Superior temporal gyrus (tissue), 1 donor: ENCODE measurements around the gene P3H2.
A peak's percentile ranks its signal among the peaks of the same experiment; 100 is the strongest.
"Not testable (repeated sequence)": the region's sequence is repeated elsewhere in the genome, so short reads cannot be mapped to it uniquely, and the experiment has no call there.

Experiments used
- DNase-seq: peaks from one replicate; pipeline ENCODE4 v3.0.0-alpha.2; 2016; ENCODE audit errors: extremely low spot score

P3H2 gene

GRCh38 chr3:190086191-190086590 lies 34.5 kb downstream of the P3H2 start:
- no peak for DNase-seq

- DNase-seq, result no peak
Measured at GRCh38 chr3:190084983-190085382, 35.7 kb downstream of the P3H2 start.

DNA sequence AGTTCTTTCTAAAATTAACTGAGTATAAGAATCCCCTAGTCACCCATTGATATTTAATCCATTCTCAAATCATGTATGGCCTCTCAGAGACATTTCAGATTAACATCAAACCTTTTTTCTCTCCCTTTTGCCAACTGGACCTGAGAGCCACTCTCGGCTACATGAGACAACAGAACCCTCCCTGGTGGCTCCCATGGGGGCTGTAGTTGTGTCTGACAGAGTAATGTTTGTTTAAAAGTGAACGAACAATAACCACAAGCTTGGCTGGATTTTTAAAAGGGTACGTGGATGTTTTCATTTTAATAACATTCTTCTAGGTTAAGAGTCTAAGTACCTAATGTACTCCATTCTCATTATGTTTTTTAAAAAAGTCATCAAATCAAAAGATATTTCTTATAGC lies 37.1 kb downstream of the P3H2 start:
- DNase-seq, result no peak

DNA sequence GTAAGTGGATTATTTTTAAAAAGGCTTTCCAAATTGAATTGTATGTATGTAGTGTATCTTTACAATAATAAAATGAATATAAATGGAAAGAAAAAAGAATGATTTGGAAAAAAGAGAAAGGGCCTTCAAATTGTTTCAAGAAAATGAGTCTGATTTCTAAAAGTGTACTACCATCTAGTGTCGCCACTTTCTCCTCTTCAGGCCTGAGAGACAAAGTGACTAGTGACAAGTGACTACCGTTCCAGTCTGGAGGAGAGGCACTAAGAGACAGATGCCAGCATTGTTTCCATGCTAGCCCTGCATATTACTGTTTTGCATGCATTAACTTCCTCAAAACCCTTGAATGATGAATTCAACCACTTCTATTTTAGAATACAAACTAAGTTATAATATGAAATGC lies 39.3 kb downstream of the P3H2 start:
- peak; percentile 80 for DNase-seq

- DNase-seq, result not testable (repeated sequence)
Measured at GRCh38 chr3:190079173-190079572, 41.5 kb downstream of the P3H2 start.

DNA sequence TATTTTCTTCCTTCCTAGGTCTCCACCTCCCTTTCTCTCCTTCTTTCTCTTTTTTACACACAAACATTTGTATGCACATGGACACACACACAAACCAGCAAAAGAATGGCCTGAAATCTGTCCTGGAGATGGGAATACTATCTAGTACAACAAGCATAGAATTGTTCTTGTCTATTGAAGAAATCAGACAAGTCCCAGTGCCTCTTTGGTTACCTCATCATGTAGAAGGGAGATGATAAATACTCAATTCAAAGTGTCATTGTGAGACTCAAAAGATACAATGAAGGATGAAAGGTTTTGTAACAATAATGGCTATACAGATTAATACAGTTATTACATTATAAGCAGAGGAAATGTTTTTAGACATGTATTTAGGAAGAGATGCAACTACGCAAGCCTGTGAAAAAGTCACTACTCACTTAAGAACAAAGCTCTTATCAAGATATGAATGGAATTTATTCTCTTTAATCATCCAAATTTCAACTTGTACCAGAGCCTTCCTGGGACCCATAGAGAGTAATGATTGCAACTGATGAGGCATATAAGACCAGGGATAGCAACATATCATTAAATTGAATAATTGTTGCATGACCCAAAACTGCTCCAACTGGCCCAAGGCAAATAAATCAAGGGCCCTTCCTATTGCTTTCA lies 43.2 kb downstream of the P3H2 start:
- no peak for DNase-seq

DNA sequence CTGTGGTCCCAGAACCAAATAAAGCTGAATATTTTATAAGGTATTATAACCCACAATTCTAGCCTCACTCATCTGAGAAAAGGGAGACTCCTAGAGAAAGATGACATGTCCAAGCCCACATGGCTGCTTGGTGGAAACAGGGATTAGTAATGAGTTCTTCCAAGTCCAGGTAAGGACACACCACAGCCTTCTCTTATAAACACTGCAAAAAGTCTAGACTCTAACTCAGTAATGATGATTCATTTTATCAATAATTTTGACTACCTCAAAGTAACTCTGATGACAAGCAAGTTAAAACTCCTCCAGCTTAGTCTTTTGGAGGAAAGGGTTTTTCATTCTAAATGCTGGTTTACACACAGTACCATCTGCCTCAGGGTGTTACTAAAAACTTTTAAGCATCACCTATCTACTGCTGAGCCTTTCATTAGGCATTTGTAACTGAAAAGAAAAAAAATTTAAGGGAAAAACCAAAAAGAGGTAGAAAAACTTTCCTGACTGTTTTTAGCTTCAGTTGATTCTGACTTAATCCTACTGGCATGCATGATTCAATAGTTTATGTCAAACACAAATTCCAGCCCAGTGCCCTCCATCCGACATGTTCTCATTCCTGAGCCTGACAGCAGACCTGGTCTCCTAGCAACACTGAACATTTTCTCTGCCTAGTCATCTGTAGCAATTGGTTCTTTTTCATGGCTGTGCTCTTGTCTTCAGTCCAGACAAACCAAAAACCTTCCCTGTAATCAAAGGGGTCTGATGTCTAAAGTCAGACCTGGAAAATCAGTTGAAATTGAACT lies 43.9 kb downstream of the P3H2 start:
- DNase-seq, result no peak

DNA sequence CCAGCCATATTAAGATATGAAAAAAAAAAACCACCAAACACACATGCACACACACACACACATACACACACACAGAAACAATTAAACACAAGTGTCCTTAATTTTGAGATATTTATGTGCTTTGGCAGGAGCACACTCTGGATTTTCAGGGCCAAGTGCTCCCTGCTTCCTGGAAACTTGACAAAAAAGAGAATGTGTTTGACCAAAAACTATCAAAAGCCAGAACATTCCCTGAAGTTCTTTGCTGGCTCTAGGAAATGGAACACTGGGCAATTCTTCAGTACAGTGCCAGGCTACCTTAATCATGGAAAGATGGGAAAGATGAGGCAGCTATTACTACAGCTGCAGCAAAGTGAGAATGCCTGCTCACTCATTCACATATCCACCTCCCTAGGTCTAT lies 44.6 kb downstream of the P3H2 start:
- DNase-seq, result no peak

DNA sequence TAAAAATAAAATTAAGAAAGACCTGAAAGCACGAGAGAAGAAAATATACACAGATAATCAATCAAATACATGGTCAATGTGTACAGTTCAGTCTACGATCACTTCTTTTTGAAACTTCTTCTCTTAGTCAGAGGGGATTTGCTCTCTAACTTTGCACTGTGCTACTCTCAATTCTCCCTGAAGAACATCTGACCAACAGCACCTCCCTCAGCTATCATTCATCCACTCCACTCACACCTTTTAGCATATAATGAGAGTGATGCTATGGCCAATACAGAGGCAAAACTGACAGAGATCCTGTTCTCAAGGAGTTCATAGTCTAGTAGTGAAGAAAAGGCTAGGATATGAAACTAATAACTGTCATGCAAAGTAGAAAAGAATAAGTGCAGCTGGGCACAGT lies 45.9 kb downstream of the P3H2 start:
- no peak for DNase-seq

GRCh38 chr3:190073264-190074008 lies 47.3 kb downstream of the P3H2 start:
- DNase-seq, result no peak

- no peak for DNase-seq
Measured at GRCh38 chr3:190072856-190073255, 47.8 kb downstream of the P3H2 start.

DNA sequence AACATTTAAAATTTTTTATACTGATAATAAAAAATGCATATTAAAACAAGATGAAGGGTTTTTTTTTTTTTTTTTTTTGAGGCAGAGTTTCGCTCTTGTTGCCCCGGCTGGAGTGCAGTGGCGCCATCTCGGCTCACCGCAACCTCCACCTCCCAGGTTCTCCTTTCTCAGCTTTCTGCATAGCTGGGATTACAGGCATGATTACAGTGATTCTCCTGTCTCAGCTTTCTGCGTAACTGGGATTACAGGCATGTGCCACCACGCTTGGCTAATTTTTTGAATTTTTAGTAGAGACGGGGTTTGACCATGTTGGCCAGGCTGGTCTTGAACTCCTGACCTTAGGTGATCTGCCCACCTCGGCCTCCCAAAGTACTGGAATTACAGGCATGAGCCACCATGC lies 48.8 kb downstream of the P3H2 start:
- not testable (repeated sequence) for DNase-seq

- DNase-seq, result no peak
Measured at GRCh38 chr3:190070622-190071347, 49.9 kb downstream of the P3H2 start.

GRCh38 chr3:190065204-190065603 lies 55.5 kb downstream of the P3H2 start:
- no peak for DNase-seq

DNA sequence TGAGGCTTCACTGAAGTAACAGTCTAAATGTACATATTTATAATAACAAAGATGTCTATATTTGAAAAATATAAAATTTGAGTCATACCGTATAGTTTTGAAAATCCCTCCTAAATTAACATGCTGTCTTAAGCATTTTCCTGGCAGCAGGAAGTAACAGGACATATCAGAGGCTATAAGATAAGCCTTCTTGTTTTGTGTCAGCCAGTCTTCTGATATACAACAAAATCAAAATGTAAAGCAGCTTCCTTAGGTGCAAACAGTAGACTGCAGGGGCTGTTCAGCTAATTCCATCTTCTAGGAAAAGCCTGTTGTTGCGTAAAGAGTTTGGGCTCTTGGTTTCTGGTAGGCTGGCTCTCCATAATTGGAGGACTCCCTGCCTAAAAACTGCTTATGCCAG lies 56.0 kb downstream of the P3H2 start:
- no peak for DNase-seq

GRCh38 chr3:190064112-190064511 lies 56.6 kb downstream of the P3H2 start:
- DNase-seq, result no peak

- DNase-seq, result no peak
Measured at GRCh38 chr3:190063490-190063889, 57.2 kb downstream of the P3H2 start.

GRCh38 chr3:190060192-190060775 lies 60.4 kb downstream of the P3H2 start:
- no peak for DNase-seq

GRCh38 chr3:190059242-190059590 lies 61.5 kb downstream of the P3H2 start:
- peak; percentile 40 for DNase-seq

GRCh38 chr3:190058521-190059241 lies 62.0 kb downstream of the P3H2 start:
- peak; percentile 65 for DNase-seq

GRCh38 chr3:190056742-190057141 lies 64.0 kb downstream of the P3H2 start:
- DNase-seq, result no peak
